ENCODE data around the gene LRP1. TPM values are rescaled to one million over a fixed set of nuclear protein-coding genes. Genes with fewer than 3 reads are reported as not detected.
"Not testable (repeated sequence)": the region's sequence is repeated elsewhere in the genome, so short reads cannot be mapped to it uniquely, and the experiment has no call there.

LRP1 gene
- total and polyA plus RNA-seq, 2 of the 4 experiments (the other 2 are of a cell fraction) = 73.1 to 142 TPM

DNA sequence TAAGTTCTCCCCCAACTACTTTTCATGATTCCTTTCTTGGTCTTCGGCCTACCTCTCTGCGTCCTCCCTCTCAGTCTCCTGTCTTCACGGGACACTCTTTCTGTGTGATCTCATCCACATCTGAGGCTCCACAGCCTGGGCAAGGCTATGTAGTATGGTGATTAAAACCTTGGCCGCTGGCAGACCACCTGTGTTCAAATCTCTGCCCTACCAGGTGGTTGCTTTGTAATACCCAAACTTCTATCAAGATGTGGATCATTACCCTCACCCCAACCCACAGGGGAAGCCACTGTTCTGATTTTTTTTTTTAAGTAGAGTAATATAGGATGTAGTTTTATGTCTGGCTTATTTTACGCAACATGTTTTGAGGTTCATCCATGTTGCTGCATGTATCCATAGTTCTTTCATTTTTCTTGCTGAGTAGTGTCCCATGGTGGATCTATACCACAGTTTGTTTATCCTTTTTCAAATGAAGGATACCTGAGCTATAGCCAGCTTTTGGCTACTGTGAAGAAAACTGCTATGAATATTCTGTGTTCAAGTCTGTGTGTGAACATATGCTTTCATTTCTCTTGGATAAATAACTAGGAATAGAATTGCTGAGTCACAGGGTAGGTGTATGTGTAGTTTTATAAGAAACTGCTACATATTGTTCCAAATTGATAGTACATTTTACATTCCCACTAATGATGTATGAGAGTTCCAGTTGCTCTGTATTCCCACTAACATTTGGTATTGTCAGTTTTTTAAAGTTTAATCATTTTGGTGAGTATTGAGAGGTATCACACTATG lies 8.8 kb upstream of the LRP1 start:
- no peak for DNase-seq
- in situ Hi-C loops (cut with MboI; ENCODE audit: low sequenced_read_pairs) (loop anchor here (5.0 kb wide), 1 partner anchor 58 kb away; no protein-coding TSS in a partner anchor), intact Hi-C loops (cut with micrococcal nuclease) (no loop called here), dilution Hi-C loops (cut with HindIII; ENCODE audit: low sequenced_read_pairs, unreplicated experiment) (no loop called here)
- no peak overlapping the region for H3K23ac ChIP-seq (ENCODE audit: low read depth, low read length)
- peak overlapping the region; percentile 8 to 86; a peak in 3 of 4 replicates for H4K8ac ChIP-seq (ENCODE audit: low read depth in 2 of 2, low read length in 2 of 2)
- no peaks in the 10 kb centered on the region; the same call in 1 of the 2 replicates for H3K9me3 ChIP-seq (ENCODE audit: control insufficient read depth, insufficient read depth, low read length)
- no peaks in the 10 kb centered on the region for H3K36me3 ChIP-seq (ENCODE audit: control insufficient read depth, insufficient read depth, low read length)
- peak overlapping the region; percentile 71 for H3K14ac ChIP-seq (replicated peaks; ENCODE audit: low read depth, low read length)
- peak overlapping the region; percentile 83 for H2AFZ ChIP-seq (replicated peaks; ENCODE audit: low read length, poor library complexity)
- H4K5ac ChIP-seq (ENCODE audit: low read depth, low read length) = peak overlapping the region; percentile 86; the same call in 1 of the 2 replicates
- WGBS, 2 experiments (ENCODE audit: extremely low coverage in 2 of 2, insufficient read length in 1 of 2) = no CpG with 5 or more reads among the region's 5 CpGs
- peak overlapping the region; percentile 58 for H3K4ac ChIP-seq (ENCODE audit: low read depth, low read length)
- H2BK20ac ChIP-seq (ENCODE audit: low read depth, low read length) = peak overlapping the region; percentile 71; the same call in 1 of the 2 replicates
- no TSS peak for BruUV-seq (replicated peaks)
- no peak for TF ChIP-seq CTCF (conservative IDR thresholded peaks at IDR 0.05; ENCODE audit: low read depth, low read length)
- TF ChIP-seq NFE2L2 (IDR thresholded peaks at IDR 0.05; ENCODE audit: low read depth, low read length) = peak; percentile 91
- peaks cover 8% of the 10 kb centered on the region for H3K9me1 ChIP-seq (ENCODE audit: insufficient read depth, low read length)
- peak overlapping the region; percentile 41 for H4K91ac ChIP-seq (ENCODE audit: insufficient read depth, low read depth, low read length)
- H3K79me1 ChIP-seq (ENCODE audit: low read depth in 1 of 2, low read length in 2 of 2) = no peaks in the 10 kb centered on the region
- H2AK9ac ChIP-seq (replicated peaks; ENCODE audit: low read depth, low read length, poor library complexity) = no peak overlapping the region
- H3K4me2 ChIP-seq (ENCODE audit: low read depth, low read length) = no peak overlapping the region
- no peak overlapping the region for H3K27ac ChIP-seq (ENCODE audit: insufficient read depth, low read length)
- peaks cover 8% of the 10 kb centered on the region for H3K4me1 ChIP-seq (ENCODE audit: control insufficient read depth, insufficient read depth, low read length)
- peak overlapping the region; percentile 46 for H2BK120ac ChIP-seq (ENCODE audit: low read depth, low read length)
- H3K18ac ChIP-seq (ENCODE audit: low read depth, low read length) = peak overlapping the region; percentile 53; the same call in 1 of the 2 replicates
- no peak for ATAC-seq (ENCODE audit: low read depth)
- peak overlapping the region; percentile 63 for H2BK5ac ChIP-seq (ENCODE audit: low read depth, low read length, poor library complexity, severe bottlenecking)
- 0 out of 3 replicates have a peak overlapping the region, but pooled peaks have one; percentile 5 for H2BK15ac ChIP-seq (ENCODE audit: low read depth, low read length)
- ChIA-PET CTCF (interaction anchor here (0.6 kb wide), 1 partner anchor 13 kb away, joined by 3 read pairs; no protein-coding TSS in a partner anchor), POLR2A (ENCODE audit: unreplicated experiment) (no interaction called here)
- H3K56ac ChIP-seq (ENCODE audit: extremely low read depth, insufficient read depth, low read length) = no peak overlapping the region
- peak overlapping the region; percentile 75; the same call in 1 of the 2 replicates for H2AK5ac ChIP-seq (ENCODE audit: low read depth, low read length)
- H3K9ac ChIP-seq (ENCODE audit: low read depth, low read length) = no peak overlapping the region
- no peaks in the 10 kb centered on the region for H3K27me3 ChIP-seq (ENCODE audit: control insufficient read depth, insufficient read depth, low read length)
- no peak overlapping the region for H3K4me3 ChIP-seq (ENCODE audit: insufficient read depth, low read depth, low read length)
- H4K20me1 ChIP-seq (ENCODE audit: insufficient read depth, low read length) = no peaks in the 10 kb centered on the region

GRCh38 chr12:57120718-57121117 lies 7.6 kb upstream of the LRP1 start:
- H2BK20ac ChIP-seq (ENCODE audit: low read depth, low read length); H4K8ac ChIP-seq (ENCODE audit: low read depth in 2 of 2, low read length in 2 of 2); H3K4me2 ChIP-seq (ENCODE audit: low read depth, low read length); H4K5ac ChIP-seq (ENCODE audit: low read depth, low read length); H3K4ac ChIP-seq (ENCODE audit: low read depth, low read length); H3K9ac ChIP-seq (ENCODE audit: low read depth, low read length); H3K4me3 ChIP-seq (ENCODE audit: insufficient read depth, low read depth, low read length); H3K23ac ChIP-seq (ENCODE audit: low read depth, low read length); H3K9me3 ChIP-seq (ENCODE audit: control insufficient read depth, insufficient read depth, low read length); POLR2A ChIA-PET (ENCODE audit: unreplicated experiment); H2BK15ac ChIP-seq (ENCODE audit: low read depth, low read length); H3K56ac ChIP-seq (ENCODE audit: extremely low read depth, insufficient read depth, low read length); H3K14ac ChIP-seq (replicated peaks; ENCODE audit: low read depth, low read length); H2BK120ac ChIP-seq (ENCODE audit: low read depth, low read length); H3K36me3 ChIP-seq (ENCODE audit: control insufficient read depth, insufficient read depth, low read length); H2AFZ ChIP-seq (replicated peaks; ENCODE audit: low read length, poor library complexity); H3K4me1 ChIP-seq (ENCODE audit: control insufficient read depth, insufficient read depth, low read length); intact Hi-C loops (cut with micrococcal nuclease); H2BK5ac ChIP-seq (ENCODE audit: low read depth, low read length, poor library complexity, severe bottlenecking); DNase-seq; H4K91ac ChIP-seq (ENCODE audit: insufficient read depth, low read depth, low read length); H3K9me1 ChIP-seq (ENCODE audit: insufficient read depth, low read length); H4K20me1 ChIP-seq (ENCODE audit: insufficient read depth, low read length); H3K79me1 ChIP-seq (ENCODE audit: low read depth in 1 of 2, low read length in 2 of 2); H2AK9ac ChIP-seq (replicated peaks; ENCODE audit: low read depth, low read length, poor library complexity); H3K27me3 ChIP-seq (ENCODE audit: control insufficient read depth, insufficient read depth, low read length); H3K27ac ChIP-seq (ENCODE audit: insufficient read depth, low read length); H2AK5ac ChIP-seq (ENCODE audit: low read depth, low read length); ATAC-seq (ENCODE audit: low read depth); H3K18ac ChIP-seq (ENCODE audit: low read depth, low read length); dilution Hi-C loops (cut with HindIII; ENCODE audit: low sequenced_read_pairs, unreplicated experiment); BruUV-seq (replicated peaks): not testable (repeated sequence)
- in situ Hi-C loops (cut with MboI; ENCODE audit: low sequenced_read_pairs) = loop anchor here (5.0 kb wide), 1 partner anchor 57 kb away; no protein-coding TSS in a partner anchor
- WGBS, 2 experiments (ENCODE audit: extremely low coverage in 2 of 2, insufficient read length in 1 of 2) = 91% methylated on average over 5 of the region's 11 CpGs; no CpG with 5 or more reads in 1 of the 2 experiments
- CTCF ChIA-PET = interaction anchor here (0.7 to 0.9 kb wide), 3 partner anchors 9 to 62 kb away, joined by 3 read pairs; partner anchors contain the start of gene STAT6

Data from IMR-90 (cell line).